Measurements from ENCODE around the gene ASCC3. TPM values are rescaled to one million over a fixed set of nuclear protein-coding genes. Genes with fewer than 3 reads are reported as not detected.

ASCC3 gene
- total RNA-seq, 4 donors from 2014 or later: 20.5 to 33.9 (median 26.9) TPM

GRCh38 chr6:100509101-100509500 is 372.0 kb downstream of the ASCC3 start:
- Histone ChIP-seq H3K27ac (no peak overlapping the region), H3K36me3 (peaks cover 0 to 49% (median 0%) of the 10 kb centered on the region in 3 donors), H3K27me3 (no peaks in the 10 kb centered on the region), H3K9me3 (no peaks in the 10 kb centered on the region), H3K4me3 (no peak overlapping the region), H3K4me1 (peaks cover 0 to 6% (median 0%) of the 10 kb centered on the region in 4 donors)
- 88 to 94% methylated on average over 3 of the region's 3 CpGs for WGBS, 2 donors
- no peak for TF ChIP-seq EP300 (IDR thresholded peaks at IDR 0.05)
- no peak for TF ChIP-seq POLR2A (IDR thresholded peaks at IDR 0.05)
- no peak for TF ChIP-seq CTCF (IDR thresholded peaks at IDR 0.05)
- no peak for DNase-seq (ENCODE audit: low spot score in 2 of 2)

- H3K4me3 ChIP-seq: no peak overlapping the region
- peaks cover 0 to 36% (median 0%) of the 10 kb centered on the region in 3 donors for H3K36me3 ChIP-seq
- no peak overlapping the region for H3K27ac ChIP-seq
- no peak for DNase-seq (ENCODE audit: low spot score in 2 of 2)
- no peaks in the 10 kb centered on the region for H3K27me3 ChIP-seq
- peaks cover 0 to 6% (median 0%) of the 10 kb centered on the region in 4 donors for H3K4me1 ChIP-seq
- no peak for TF ChIP-seq POLR2A (IDR thresholded peaks at IDR 0.05)
- no peak for TF ChIP-seq CTCF (IDR thresholded peaks at IDR 0.05)
- TF ChIP-seq EP300 (IDR thresholded peaks at IDR 0.05): no peak
- WGBS, 2 donors: 78 to 84% methylated on average over 2 of the region's 2 CpGs
- H3K9me3 ChIP-seq: no peaks in the 10 kb centered on the region
Measured at GRCh38 chr6:100506651-100507050, 374.5 kb downstream of the ASCC3 start.

- H3K4me1 ChIP-seq: peaks cover 0 to 6% (median 0%) of the 10 kb centered on the region in 4 donors
- 20 to 38% methylated on average over 6 of the region's 6 CpGs for WGBS, 2 donors
- DNase-seq (ENCODE audit: low spot score in 2 of 2): no peak
- no peak overlapping the region for H3K27ac ChIP-seq
- TF ChIP-seq CTCF (IDR thresholded peaks at IDR 0.05) (no peak), EP300 (IDR thresholded peaks at IDR 0.05) (no peak), POLR2A (IDR thresholded peaks at IDR 0.05) (no peak)
- no peaks in the 10 kb centered on the region for H3K9me3 ChIP-seq
- H3K27me3 ChIP-seq: no peaks in the 10 kb centered on the region
- H3K4me3 ChIP-seq: no peak overlapping the region
- peaks cover 0 to 21% (median 0%) of the 10 kb centered on the region in 3 donors for H3K36me3 ChIP-seq
Measured at GRCh38 chr6:100504786-100505737, 376.1 kb downstream of the ASCC3 start.

GRCh38 chr6:100503043-100503705 is 378.0 kb downstream of the ASCC3 start:
- no peak overlapping the region for H3K27ac ChIP-seq
- H3K4me3 ChIP-seq: no peak overlapping the region
- no peak for DNase-seq (ENCODE audit: low spot score in 2 of 2)
- peaks cover 0 to 3% (median 0%) of the 10 kb centered on the region in 4 donors for H3K9me3 ChIP-seq
- no peaks in the 10 kb centered on the region for H3K27me3 ChIP-seq
- H3K36me3 ChIP-seq: peaks cover 0 to 5% (median 0%) of the 10 kb centered on the region in 3 donors
- peaks cover 0 to 6% (median 0%) of the 10 kb centered on the region in 4 donors for H3K4me1 ChIP-seq
- no peak for TF ChIP-seq EP300 (IDR thresholded peaks at IDR 0.05)
- TF ChIP-seq POLR2A (IDR thresholded peaks at IDR 0.05): no peak
- TF ChIP-seq CTCF (IDR thresholded peaks at IDR 0.05): no peak

Measured in tibial nerve (tissue), 4 donors.